Measurements from ENCODE around the gene PRSS12. TPM values are rescaled to one million over a fixed set of nuclear protein-coding genes. Genes with fewer than 3 reads are reported as not detected.
"Not testable (repeated sequence)": the region's sequence is repeated elsewhere in the genome, so short reads cannot be mapped to it uniquely, and the experiment has no call there.

PRSS12 gene
- total RNA-seq (ENCODE audit: low replicate concordance), result 14.1 and 23.6 TPM in 2 replicates
- long read RNA-seq, full-length matches to known transcripts, result 2 of 8 reads
- long read RNA-seq, partial matches to known transcripts, result 3 of 8 reads
- long read RNA-seq, other reads (novel, unspliced or antisense), result 3 of 8 reads

GRCh38 chr4:118352843-118353533, at the start of gene PRSS12:
PRSS12 (minus strand) TSS chr4:118353003; CDS start chr4:118352720, 283 bp downstream.
- peak; percentile 94 for TF ChIP-seq CTCF (conservative IDR thresholded peaks at IDR 0.05)
- no peaks in the 10 kb centered on the region for H3K9me3 Mint-ChIP-seq
- peaks cover 44% of the 10 kb centered on the region for H3K27me3 Mint-ChIP-seq
- peak within 1 kb of the TSS; percentile 82 for H3K27ac Mint-ChIP-seq
- H3K36me3 Mint-ChIP-seq, result no peaks in the 10 kb centered on the region
- H3K4me1 Mint-ChIP-seq (ENCODE audit: unreplicated experiment), result peaks cover 24% of the 10 kb centered on the region
- peak; percentile 88 for DNase-seq (ENCODE audit: extremely low spot score, unreplicated experiment)
- peak within 1 kb of the TSS; percentile 86 for H3K4me3 Mint-ChIP-seq

GRCh38 chr4:118400356-118400755, 47.6 kb upstream of the PRSS12 start:
- H3K36me3 Mint-ChIP-seq, result no peaks in the 10 kb centered on the region
- H3K4me1 Mint-ChIP-seq (ENCODE audit: unreplicated experiment), result peaks cover 21% of the 10 kb centered on the region
- peak overlapping the region; percentile 62 for H3K4me3 Mint-ChIP-seq
- H3K27me3 Mint-ChIP-seq, result no peaks in the 10 kb centered on the region
- no peak for TF ChIP-seq CTCF (conservative IDR thresholded peaks at IDR 0.05)
- H3K27ac Mint-ChIP-seq, result peak overlapping the region; percentile 83
- no peak for DNase-seq (ENCODE audit: extremely low spot score, unreplicated experiment)
- peaks cover 4% of the 10 kb centered on the region for H3K9me3 Mint-ChIP-seq

GRCh38 chr4:118399883-118400282, 47.1 kb upstream of the PRSS12 start:
- peak overlapping the region; percentile 83 for H3K27ac Mint-ChIP-seq
- not testable (repeated sequence) for H3K27me3 Mint-ChIP-seq

GRCh38 chr4:118398226-118399090, 45.7 kb upstream of the PRSS12 start:
- H3K36me3 Mint-ChIP-seq, result no peaks in the 10 kb centered on the region
- peaks cover 31% of the 10 kb centered on the region for H3K4me1 Mint-ChIP-seq (ENCODE audit: unreplicated experiment)
- TF ChIP-seq CTCF (conservative IDR thresholded peaks at IDR 0.05), result no peak
- H3K9me3 Mint-ChIP-seq, result peaks cover 4% of the 10 kb centered on the region
- H3K27me3 Mint-ChIP-seq, result no peaks in the 10 kb centered on the region
- no peak overlapping the region for H3K4me3 Mint-ChIP-seq
- DNase-seq (ENCODE audit: extremely low spot score, unreplicated experiment), result no peak
- peak overlapping the region; percentile 94 for H3K27ac Mint-ChIP-seq

More at GRCh38 chr4:118399883-118400282, 47.1 kb upstream of the PRSS12 start:
- not testable (repeated sequence) for H3K9me3 Mint-ChIP-seq; DNase-seq (ENCODE audit: extremely low spot score, unreplicated experiment); H3K36me3 Mint-ChIP-seq
- Mint-ChIP-seq H3K4me3 (peak overlapping the region; percentile 31), H3K4me1 (ENCODE audit: unreplicated experiment) (peaks cover 26% of the 10 kb centered on the region)

GRCh38 chr4:118397623-118397979, 44.8 kb upstream of the PRSS12 start:
- peaks cover 8% of the 10 kb centered on the region for H3K9me3 Mint-ChIP-seq
- no peaks in the 10 kb centered on the region for H3K27me3 Mint-ChIP-seq
- H3K4me1 Mint-ChIP-seq (ENCODE audit: unreplicated experiment), result peaks cover 31% of the 10 kb centered on the region
- peak overlapping the region; percentile 94 for H3K27ac Mint-ChIP-seq
- TF ChIP-seq CTCF (conservative IDR thresholded peaks at IDR 0.05), result no peak
- H3K4me3 Mint-ChIP-seq, result no peak overlapping the region
- DNase-seq (ENCODE audit: extremely low spot score, unreplicated experiment), result no peak
- no peaks in the 10 kb centered on the region for H3K36me3 Mint-ChIP-seq
